Measurements from ENCODE around the gene LIPM.

GRCh38 chr10:88852327-88852726 lies 49.8 kb downstream of the LIPM start:
- TF ChIP-seq POLR2A (IDR thresholded peaks at IDR 0.05) (no peak), POLR2AphosphoS5 (IDR thresholded peaks at IDR 0.05) (no peak)
- TF ChIP-seq, protein P1, sequence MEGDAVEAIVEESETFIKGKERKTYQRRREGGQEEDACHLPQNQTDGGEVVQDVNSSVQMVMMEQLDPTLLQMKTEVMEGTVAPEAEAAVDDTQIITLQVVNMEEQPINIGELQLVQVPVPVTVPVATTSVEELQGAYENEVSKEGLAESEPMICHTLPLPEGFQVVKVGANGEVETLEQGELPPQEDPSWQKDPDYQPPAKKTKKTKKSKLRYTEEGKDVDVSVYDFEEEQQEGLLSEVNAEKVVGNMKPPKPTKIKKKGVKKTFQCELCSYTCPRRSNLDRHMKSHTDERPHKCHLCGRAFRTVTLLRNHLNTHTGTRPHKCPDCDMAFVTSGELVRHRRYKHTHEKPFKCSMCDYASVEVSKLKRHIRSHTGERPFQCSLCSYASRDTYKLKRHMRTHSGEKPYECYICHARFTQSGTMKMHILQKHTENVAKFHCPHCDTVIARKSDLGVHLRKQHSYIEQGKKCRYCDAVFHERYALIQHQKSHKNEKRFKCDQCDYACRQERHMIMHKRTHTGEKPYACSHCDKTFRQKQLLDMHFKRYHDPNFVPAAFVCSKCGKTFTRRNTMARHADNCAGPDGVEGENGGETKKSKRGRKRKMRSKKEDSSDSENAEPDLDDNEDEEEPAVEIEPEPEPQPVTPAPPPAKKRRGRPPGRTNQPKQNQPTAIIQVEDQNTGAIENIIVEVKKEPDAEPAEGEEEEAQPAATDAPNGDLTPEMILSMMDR (IDR thresholded peaks at IDR 0.05 in 8 of 11, conservative IDR thresholded peaks at IDR 0.05 in 3 of 11): no peak
